Tongue (tissue), 2 donors: ENCODE data around the gene KCNIP3. TPM values are rescaled to one million over a fixed set of nuclear protein-coding genes. Genes with fewer than 3 reads are reported as not detected.
"Not testable (repeated sequence)": the region's sequence is repeated elsewhere in the genome, so short reads cannot be mapped to it uniquely, and the experiment has no call there.

Experiments used
- DNase-seq: peaks from one replicate; pipeline ENCODE4 v3.0.0-alpha.2; 2015
- total RNA-seq: library from RNA; depleted of rRNA; stranded (reverse); fragments of >200 nt; gene quantifications from one replicate; pipeline ENCODE4 v1.2.3, GENCODE V29; 2014

KCNIP3 gene
- total RNA-seq, 1 donor from 2014 or later, result 8.8 TPM

DNA sequence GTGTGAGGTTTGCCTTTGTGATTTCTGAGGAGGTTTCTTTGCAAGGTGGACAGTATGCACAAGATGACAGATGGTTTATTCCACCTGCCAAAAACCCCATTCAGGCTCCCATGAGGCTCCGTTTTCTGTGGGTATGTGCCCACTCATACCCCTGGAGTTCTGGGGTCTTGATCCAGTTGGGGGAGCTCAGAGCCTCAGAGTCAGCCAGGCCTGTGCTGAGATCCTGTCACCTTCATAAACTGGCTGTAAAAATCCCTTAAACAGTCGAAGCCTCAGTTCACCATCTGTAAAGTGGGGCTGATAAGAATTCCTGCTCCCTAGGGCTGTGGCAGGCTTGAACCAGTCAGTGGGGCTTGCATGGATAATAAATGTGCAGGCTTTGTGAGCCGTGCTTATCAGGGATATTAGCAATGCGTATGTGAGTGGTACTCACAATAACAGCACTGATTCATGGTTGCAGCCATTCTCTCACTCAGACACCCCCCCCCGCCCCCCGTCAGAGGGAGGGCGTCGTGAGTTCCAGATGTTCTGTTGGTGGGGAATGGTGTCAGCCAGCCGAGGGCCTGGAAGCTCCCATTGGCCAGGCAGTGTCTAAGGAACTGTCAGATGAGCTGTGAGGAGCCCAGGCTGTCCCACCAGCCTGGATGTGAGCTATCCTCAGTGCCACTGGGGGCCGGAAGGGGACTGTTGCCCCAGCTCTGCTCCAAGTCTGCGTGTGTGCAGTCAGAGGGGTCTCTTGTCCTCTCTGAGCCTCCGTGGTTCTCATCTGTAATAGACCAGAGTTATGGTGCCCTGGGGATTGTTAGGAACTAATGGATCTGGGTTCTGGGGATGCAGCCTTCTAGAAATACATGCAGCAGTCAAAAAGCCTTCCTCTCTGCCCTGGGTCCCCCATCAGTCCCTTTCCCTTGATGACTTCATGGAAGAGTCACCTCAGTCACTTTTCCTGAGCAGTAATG is 51.7 kb downstream of the KCNIP3 start:
- peak; percentile 20 for DNase-seq

DNA sequence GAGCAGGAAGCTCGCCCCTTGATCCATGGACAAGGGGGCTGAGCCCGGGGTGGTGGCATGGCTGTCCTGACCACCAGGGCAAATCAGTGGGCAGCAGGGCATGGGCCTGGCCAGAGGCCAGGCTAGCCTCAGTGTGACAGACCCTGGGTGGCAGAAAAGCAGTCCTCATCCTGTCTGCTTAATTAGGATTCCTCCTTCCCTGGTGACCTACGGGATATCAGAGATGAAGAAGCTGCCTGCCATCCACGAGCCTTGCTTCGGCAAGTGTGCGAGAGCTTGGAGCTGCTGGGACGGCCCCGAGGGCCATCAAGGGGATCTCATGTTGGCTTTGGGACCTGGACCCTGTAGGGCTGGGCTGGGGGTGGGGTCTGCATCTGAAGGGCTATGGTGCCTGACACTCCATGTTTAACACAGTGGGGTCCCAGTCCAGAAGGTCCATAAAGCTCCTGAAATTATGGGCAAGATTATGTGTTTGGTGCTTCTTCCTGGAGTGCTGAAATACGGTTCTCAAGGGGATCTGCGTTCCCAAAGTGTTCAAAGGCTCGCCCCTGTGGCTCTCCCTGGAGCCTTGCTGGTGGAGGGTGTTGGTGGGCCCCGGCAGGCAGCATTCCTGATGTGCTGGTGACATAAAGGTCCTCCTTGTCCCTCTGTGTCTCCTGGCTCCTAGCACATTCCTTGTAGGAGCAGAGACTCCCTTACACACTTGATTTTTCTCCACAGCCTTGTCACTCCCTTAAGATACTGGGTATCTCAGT is 52.6 kb downstream of the KCNIP3 start:
- DNase-seq, result no peak

DNA sequence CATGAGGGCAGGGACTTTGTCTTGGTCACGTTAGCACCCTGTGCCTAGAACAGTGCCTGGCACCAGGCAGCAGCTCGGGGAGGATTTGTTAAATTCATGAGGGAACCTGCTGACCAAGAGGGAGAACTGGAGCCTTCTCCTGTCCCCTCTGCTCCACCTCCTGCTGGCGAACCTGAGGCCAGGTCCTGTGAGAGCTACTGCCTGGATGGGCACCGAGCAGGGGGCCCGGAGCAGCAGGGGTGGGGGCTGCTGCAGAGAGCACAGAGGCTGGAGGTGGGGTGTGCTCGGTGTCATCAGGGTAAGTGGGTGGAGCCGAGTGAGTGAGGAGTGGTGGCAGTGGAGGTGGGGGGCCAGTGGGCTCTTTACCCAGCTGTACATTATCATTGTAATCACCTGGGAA is 53.2 kb downstream of the KCNIP3 start:
- no peak for DNase-seq

DNA sequence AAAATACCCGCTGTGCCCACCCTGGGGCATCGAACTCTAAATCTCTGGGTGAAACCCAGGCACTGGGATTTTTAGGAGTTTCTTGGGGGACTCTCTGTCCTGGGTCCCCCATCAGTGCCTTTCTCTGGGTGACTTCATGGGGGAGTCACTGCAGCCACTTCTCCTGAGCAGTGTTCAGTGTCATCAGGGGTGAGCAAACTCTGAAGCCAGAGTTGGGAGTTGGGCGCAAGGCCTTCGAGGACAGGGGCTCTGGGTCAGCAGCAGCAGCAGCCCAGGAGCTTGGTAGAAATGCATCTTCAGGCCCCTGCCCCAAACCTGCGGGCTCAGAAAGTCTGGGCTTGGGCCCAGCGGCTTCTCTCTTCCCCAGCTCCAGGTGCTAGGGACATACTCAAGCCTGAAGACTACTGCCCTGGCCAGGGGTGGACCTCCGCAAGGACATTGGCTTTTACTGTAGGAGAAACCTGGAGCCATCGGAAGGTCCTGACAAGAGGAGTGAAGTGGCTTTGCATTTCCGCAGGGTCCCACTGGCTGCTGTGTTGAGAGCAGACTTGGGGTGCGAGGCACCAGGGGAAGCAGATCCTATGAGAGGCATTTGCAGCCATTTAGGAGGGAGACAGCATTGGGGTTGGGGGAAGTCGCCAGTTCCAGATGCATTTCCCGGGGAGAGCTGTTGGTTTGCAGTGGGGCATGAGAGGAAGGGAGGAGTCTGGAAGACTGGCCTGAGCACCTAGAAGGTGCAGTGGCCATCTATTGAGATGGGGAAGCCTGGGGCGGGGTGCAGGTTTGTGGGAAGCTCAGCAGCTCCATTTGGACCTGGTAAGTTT is 53.8 kb downstream of the KCNIP3 start:
- DNase-seq, result no peak

DNA sequence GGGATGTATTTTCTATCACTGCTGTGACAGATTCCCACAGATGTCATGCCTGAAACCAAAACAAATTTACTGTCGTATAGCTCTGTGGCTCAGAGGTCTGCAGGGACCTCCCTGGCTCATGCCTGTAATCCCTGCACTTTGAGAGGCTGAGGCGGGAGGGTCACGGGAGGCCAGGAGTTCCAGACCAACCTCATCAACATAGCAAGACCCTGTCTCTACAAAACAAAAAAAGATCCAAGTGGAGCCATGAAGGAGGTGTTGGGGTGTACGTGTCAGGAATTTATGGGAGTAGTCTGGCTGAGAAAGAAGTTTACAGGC is 54.4 kb downstream of the KCNIP3 start:
- DNase-seq, result no peak

DNA sequence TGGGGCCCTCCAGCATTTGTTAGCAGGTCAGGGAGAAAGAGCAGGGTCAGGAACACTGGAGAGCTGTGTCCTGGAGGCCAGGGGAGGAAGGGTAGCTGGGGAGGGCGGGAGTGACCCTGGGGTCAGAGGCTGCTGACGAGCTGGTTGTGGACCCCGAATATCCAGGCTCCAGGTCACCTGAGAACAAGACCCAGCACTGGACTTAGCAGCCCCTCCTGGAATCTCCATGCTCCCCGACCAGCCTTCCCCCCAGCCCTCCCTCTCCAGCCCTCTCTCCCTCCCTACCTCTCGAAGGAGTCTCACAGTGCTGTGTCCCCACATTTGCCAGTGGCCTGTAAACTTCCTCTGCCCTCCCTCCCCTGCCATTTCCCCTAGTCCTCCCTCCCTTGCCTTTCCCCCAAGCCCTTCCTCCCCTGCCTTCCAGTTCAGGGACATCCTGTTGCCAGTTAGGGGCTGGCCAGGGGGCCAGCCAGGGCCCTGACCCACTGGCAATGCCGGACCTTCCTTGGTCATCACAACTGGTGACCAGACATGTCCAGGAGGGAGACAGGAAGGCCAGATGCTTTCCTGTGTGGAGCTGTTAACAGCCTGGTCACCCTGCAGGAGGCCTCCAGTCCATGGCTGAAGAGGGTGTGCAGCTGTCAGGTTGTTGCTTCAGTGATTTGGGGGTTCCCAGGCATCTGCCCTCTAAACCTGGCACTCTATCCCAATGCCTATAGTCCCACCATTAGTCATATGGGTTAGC is 55.3 kb downstream of the KCNIP3 start:
- no peak for DNase-seq

DNA sequence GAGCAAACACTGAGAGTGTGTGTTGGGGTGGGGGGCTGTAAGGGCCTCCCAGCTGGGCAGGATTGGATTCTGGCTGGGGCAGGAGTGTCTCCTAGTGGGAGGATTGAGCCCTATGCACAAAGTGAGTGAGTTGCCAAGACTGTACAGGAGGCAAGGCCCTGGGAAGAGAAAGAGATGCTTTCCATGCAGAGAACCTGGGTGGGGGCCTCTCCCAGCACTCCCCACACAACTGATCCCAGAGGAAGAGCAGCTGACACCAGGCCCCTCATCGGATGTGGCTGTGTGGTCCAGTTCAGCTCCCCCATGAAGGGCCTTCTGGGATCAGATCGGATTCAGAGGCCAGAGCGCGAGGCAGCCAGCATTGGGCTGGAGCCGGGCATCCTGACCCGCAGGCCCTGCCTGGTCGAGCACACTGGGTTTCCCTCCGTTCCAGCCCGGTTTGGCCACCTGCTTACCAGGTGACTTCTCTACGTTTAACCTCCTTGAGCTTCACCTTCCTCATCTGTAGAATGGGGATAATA is 56.0 kb downstream of the KCNIP3 start:
- DNase-seq, result no peak

DNA sequence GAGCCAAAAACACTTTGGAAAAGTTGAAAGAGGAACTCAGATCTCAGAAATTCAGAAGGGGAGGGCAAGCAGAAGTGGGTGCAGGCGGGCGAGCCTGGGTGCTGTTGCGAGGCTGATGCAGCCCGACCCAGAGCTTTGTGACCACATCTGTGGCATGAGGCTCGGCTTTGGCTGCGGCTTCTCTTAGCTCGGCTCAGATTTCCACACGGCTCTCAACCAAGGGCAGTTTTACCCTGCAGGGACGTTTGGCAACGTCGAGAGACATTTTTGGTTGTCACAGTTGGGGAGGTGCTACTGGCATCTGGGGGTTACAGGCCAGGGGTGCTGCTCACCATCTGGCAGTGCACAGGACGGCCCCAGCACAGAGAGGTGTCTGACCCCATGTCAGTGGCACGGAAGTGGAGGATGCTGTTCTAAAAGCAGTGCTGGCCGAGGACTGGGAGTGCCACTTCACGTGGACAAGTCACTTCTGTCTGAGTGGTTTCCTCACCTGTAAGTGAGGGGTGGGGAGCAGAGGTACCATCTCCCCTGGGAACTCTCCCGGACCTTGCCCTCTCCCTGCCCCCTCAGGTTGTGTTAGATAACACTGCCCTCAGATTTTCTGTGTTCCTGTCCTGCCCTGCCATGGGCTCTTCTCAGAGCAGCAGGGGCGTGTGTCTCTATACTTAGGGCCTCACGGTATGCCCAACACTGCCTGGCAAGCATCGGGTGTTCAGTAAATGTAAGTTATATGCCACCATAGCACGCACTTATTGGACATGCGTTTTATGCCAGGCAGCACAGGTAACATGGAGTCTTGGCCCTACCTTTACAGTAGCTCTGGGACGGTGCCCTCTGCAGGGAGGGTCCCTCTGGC is 56.7 kb downstream of the KCNIP3 start:
- no peak for DNase-seq

DNA sequence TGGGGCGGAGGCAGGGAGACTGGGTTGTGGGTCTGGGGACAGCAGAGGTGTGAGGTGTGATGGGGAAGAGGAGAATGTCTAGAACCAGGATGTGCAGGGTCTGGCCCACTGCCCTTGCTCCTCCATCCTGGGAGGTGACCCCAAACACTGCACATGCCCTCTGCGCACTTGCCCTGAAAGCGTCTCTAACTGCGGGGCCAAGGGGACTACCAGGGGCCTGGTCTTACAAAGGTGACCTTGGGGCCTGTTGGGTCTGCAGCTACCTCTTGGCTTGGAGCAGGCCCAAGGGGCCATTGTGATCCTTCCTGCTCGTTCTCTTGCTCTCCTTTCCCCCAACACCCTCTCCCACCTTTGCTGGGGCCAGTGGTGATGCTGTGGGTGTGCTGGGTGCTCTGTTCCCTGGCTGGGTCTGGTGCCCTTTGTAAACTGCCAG is 57.3 kb downstream of the KCNIP3 start:
- DNase-seq, result no peak

DNA sequence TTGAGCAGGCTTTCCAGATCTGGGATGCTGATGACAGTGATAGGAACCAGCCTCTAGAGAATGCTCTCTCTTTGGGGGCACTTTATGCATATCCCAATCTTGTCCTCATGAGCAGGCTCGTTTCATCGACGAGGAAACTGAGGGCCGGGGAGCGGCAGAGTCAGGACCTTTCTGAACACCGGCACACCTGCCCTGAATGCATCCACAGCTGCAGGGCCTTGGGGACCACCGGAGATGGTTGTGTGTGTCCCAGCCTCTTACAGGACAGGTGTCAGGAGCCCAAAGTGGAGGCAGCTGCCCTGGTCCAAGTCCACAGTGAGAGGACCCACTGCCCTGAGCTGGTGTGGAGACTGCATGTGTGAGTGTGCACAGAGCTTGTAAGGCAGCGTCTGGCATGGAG is 57.8 kb downstream of the KCNIP3 start:
- no peak for DNase-seq

DNA sequence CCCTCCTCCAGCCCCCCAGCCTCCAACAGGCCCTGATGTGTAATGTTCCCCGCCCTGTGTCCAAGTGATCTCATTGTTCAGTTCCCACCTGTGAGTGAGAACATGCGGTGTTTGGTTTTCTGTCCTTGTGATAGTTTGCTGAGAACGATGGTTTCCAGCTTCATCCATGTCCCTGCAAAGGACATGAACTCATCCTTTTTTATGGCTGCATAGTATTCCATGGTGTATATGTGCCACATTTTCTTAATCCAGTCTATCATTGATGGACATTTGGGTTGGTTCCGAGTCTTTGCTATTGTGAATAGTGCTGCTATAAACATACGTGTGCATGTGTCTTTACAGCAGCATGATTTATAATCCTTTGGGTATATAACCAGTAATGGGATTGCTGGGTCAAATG is 58.3 kb downstream of the KCNIP3 start:
- DNase-seq, result not testable (repeated sequence)

DNA sequence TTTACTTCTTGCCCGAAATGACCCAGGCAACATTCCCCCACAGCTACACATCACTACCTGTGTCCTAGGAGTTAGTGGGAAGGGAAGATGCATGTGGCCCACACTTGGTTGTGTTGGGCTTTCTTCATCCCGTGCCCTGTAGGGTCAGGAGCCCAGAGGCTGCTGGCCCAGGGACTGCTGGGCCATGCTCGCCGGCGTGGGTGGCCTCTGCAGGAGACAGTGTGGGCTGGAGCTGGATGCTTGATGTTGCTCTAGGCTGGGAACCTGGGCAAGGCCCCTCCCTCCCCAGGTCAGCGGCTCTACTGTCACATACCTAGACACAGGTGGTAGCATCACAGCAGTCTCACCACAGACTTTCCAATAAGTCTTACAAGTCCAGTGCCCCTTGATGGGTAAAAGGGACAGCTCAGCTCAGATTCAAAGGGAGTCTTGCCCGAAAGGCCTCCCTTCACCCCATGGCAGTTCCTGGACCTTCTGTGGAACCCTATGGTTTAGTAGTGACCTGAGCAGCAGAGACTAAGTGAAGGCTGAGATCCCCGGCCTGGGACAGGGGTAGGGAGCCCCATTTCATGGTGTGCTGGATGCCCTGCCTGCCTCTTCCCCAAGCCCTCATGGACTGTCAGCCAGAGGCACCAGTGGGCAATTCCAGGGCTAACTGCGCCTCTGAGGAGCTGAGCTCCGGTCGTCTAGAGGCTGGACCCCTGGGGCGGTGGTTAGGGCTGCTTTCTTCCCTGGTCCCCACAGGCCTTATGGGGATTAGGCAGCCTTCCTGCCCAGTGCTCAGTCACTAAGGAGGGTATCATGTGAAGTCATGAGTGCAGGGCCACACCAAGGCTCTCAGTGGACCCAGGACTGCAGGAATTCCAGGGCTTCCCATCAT is 59.9 kb downstream of the KCNIP3 start:
- no peak for DNase-seq

DNA sequence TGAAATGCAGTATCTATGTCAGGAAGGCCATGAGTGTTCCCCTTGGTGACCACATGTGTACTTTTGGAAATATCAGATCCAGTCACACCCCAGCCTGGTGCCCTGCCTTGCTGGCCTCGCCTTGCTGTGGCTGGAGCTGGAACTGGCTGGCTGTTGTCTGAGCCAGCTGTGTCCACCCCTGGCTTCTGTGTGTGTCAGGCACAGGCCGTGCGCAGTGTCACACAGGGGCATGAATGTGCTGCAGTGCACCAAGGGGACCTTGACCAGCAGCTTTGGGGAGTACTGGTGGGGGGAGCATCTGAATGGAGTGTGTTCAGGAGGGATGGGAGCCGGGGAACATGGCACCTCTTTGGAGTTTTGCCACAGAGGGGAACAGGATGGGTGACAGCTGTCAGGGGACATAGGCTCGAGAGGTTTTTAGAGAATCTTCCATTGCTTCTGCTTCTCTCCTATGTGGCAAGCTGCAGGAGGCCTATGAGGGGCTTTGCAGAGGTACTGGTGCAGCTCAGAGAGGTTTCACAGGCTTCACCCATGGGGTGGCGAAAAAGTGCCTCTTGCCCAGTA is 60.7 kb downstream of the KCNIP3 start:
- DNase-seq, result no peak

DNA sequence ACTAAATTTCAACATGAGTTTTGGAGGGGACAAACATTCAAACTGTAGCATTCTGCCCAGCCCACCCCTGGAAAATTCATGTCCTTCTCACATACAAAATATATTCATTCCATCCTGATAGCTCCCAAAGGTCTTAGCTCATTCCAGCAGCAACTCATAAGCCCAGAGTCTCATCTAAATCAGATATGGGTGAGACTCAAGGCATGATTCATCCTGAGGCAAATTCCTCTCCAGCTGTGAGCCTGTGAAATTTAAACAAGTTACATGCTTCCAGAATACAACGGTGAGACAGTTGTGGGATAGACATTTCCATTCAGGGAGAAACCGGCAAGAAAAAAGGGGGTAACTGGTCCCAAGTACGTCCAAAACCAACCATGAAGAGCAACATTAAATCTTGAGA is 61.9 kb downstream of the KCNIP3 start:
- DNase-seq, result no peak

DNA sequence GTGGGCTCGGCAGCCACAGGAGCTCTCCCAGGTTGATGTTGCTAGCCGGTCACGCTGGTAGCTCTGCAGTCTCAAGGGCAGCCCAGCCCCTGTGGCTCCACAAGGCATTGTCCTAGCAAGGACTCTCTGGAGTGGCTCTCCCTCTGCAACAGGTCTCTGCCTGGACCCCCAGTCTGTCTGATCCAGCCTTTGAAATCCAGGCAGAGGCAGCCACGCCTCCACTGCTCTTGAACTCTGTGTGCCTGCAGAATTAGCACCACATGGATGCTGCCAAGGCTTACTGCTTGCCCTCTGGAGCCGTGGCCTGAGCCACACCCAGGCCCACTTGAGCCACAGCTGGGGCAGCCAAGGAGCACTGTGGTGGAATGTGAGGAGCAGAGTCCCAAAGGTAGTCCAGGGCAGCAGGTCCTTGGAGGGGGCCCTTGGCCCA is 62.4 kb downstream of the KCNIP3 start:
- no peak for DNase-seq

DNA sequence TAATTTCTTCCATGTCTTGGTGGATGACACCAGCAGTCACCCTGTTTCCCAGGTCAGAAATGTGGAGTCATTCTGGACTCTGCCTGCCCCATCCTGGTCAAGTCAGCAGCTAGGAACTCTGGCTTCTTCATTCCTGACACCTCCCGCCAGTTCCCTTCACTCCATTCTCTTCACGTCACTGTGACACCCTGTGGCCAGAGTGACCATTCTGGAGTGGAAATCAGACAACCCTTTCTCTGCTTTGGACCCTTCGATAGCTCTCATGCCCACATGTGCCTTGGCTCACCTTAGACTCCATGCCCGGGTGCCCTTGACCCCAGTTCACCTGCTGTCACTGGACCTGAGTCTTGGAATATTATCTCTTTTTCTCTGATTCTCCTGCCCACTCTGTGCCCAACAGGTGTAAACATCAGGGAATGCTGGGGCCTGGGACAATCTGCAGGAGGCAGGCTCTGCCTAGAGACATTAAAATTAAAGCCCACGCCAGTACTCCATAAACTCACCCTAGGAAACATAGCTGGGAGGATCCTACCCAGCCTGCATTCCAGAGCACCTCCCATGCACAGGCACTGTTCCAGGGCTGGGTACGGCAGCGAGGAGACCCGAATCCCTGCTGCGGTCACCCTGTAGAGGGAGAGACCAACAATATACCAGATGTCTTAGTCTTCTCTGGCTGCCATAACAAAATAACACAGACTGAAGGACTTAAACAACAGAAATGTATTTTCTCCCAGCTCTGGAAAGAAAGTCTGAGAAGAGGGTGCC is 64.3 kb downstream of the KCNIP3 start:
- no peak for DNase-seq

DNA sequence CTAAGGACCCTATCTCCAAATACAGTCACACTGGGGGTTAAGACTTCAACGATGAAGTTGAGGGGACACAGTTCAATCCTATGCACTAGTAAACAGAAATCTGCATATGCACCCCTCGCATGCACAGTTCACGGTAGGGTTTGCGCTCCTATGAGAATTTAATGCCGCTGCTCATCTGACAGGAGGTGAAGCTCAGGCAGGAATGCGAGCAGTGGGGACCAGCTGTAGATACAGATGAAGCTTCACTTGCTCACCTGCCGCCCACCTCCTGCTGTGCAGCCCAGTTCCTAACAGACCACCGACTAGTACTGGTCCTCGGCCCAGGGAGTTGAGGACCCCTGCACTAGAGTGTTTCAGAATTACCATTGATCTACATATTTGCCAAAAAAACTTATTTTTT is 65.3 kb downstream of the KCNIP3 start:
- DNase-seq, result no peak

DNA sequence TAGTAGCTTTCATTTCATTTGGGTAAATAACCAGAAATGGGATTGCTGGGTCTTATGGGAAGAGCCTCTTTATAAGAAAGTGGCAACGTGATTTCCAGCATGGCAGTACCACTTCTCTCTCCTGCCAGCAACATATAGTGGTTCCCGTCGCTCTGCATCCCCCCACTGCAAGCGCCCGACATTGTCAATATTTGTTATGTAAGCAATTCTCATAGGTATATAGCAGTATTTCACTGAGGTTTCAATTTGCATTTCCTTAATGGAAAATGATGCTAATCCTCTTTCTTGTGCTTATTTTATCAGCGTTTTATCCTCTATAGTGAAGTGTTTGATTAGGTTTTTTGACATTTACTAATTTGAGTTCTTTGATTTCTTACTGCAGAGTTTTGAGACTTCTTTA is 69.4 kb downstream of the KCNIP3 start:
- DNase-seq, result no peak
